PC-3 (cell line): ENCODE data around the gene WDR48. TPM values are rescaled to one million over a fixed set of nuclear protein-coding genes. Genes with fewer than 3 reads are reported as not detected.
A peak's percentile ranks its signal among the peaks of the same experiment; 100 is the strongest.

Experiments
- ATAC-seq: fragments of 200-7000 bp; cut with Tn5 transposase; 2 replicates; pipeline ENCODE4 v1.9.1; 2020; ENCODE audit warnings: mild to moderate bottlenecking, moderate library complexity
- BruUV-seq: library from RNA; stranded (reverse); fragments of 400-500 nt; replicated peaks from 2 replicates; lab custom pipeline; 2021; lab: Mats Ljungman, UMichigan
- CTCF ChIA-PET: fragments of 300-600 bp; sonication (Branson Sonifier 250); formaldehyde crosslinking; loops from one replicate; lab custom pipeline; 2022; ENCODE audit warnings: antibody characterized with exemption; lab: Charles Lee
- POLR2A ChIA-PET: fragments of 300-600 bp; sonication (Branson Sonifier 250); formaldehyde crosslinking; loops from one replicate; lab custom pipeline; 2022; ENCODE audit warnings: antibody characterized with exemption; ENCODE audit not compliant: unreplicated experiment; lab: Charles Lee
- DNase-seq: peaks from one replicate; pipeline ENCODE4 v3.0.0-alpha.2; 2015
- H2AFZ ChIP-seq: fragments of 300-600 bp; sonication (generic); 2 replicates; pipeline ENCODE4 v1.6.0; 2016; ENCODE audit warnings: antibody characterized with exemption, low read length
- H3F3A ChIP-seq: fragments of 300-600 bp; sonication (generic); one replicate; pipeline ENCODE4 v1.6.0; 2017; ENCODE audit warnings: antibody characterized with exemption, low read length, control low read depth, mild to moderate bottlenecking; ENCODE audit not compliant: unreplicated experiment
- H3K27ac ChIP-seq: fragments of 300-600 bp; sonication (generic); 2 replicates; pipeline ENCODE4 v1.5.1; 2016; ENCODE audit warnings: mild to moderate bottlenecking, low read length
- H3K27me3 ChIP-seq: fragments of 300-600 bp; sonication (generic); 2 replicates; pipeline ENCODE4 v1.6.1; 2016; ENCODE audit warnings: low read length, mixed read lengths
- H3K36me3 ChIP-seq: fragments of 300-600 bp; sonication (generic); 2 replicates; pipeline ENCODE4 v1.6.1; 2016; ENCODE audit warnings: low read depth, mixed run types, low read length, mixed read lengths
- H3K4me1 ChIP-seq: fragments of 300-600 bp; sonication (generic); 2 replicates; pipeline ENCODE4 v1.5.1; 2016; ENCODE audit warnings: low read length; ENCODE audit not compliant: insufficient read depth
- H3K4me2 ChIP-seq: fragments of 300-600 bp; sonication (generic); 2 replicates; pipeline ENCODE4 v1.6.0; 2016; ENCODE audit warnings: low read length
- H3K4me3 ChIP-seq: fragments of 300-600 bp; sonication (generic); 2 replicates; pipeline ENCODE4 v1.5.1; 2016; ENCODE audit warnings: mild to moderate bottlenecking, low read length, mixed read lengths
- H3K79me2 ChIP-seq: fragments of 300-600 bp; sonication (generic); 2 replicates; pipeline ENCODE4 v1.6.1; 2017; ENCODE audit warnings: low read length, mixed read lengths
- H3K9ac ChIP-seq: fragments of 300-600 bp; sonication (generic); 2 replicates; pipeline ENCODE4 v1.6.0; 2016; ENCODE audit warnings: mild to moderate bottlenecking, low read length
- H3K9me2 ChIP-seq: fragments of 300-600 bp; sonication (generic); replicated peaks from 2 replicates; pipeline ENCODE4 v1.6.1; 2016; ENCODE audit warnings: mixed run types, low read length, mixed read lengths
- H3K9me3 ChIP-seq: fragments of 300-600 bp; sonication (generic); 2 replicates; pipeline ENCODE4 v1.6.1; 2016; ENCODE audit warnings: low read length, mixed read lengths
- H4K20me1 ChIP-seq: fragments of 300-600 bp; sonication (generic); 2 replicates; pipeline ENCODE4 v1.6.1; 2016; ENCODE audit warnings: low read length, mixed read lengths
- EZH2 ChIP-seq: fragments of 300-600 bp; sonication (generic); IDR thresholded peaks from one replicate; pipeline ENCODE4 v1.6.1; 2017; ENCODE audit warnings: antibody characterized with exemption, mild to moderate bottlenecking, low read length; ENCODE audit not compliant: unreplicated experiment
- EZH2phosphoT487 ChIP-seq: fragments of 300-600 bp; sonication (generic); IDR thresholded peaks from 2 replicates; pipeline ENCODE4 v1.6.1; 2018; ENCODE audit warnings: mild to moderate bottlenecking, antibody characterized with exemption, low read length, borderline replicate concordance
- intact Hi-C: fragments of 100-400 bp; cut with micrococcal nuclease; formaldehyde crosslinking; loops from 2 replicates; pipeline ENCODE4 v1.9.0; 2023
- total RNA-seq: library from RNA; depleted of rRNA; stranded (reverse); fragments of >200 nt; gene quantifications from 2 replicates; pipeline ENCODE4 v1.2.3, GENCODE V29; 2014
- TF ChIP-seq, protein P1 (sequence below): fragments of 300-600 bp; sonication (generic); conservative IDR thresholded peaks from 2 replicates; pipeline ENCODE4 v1.5.1; 2017; ENCODE audit warnings: antibody characterized with exemption, low read depth, mild to moderate bottlenecking, low read length

WDR48 gene
- total RNA-seq, 1 experiment from 2014 or later: 21.0 TPM

DNA sequence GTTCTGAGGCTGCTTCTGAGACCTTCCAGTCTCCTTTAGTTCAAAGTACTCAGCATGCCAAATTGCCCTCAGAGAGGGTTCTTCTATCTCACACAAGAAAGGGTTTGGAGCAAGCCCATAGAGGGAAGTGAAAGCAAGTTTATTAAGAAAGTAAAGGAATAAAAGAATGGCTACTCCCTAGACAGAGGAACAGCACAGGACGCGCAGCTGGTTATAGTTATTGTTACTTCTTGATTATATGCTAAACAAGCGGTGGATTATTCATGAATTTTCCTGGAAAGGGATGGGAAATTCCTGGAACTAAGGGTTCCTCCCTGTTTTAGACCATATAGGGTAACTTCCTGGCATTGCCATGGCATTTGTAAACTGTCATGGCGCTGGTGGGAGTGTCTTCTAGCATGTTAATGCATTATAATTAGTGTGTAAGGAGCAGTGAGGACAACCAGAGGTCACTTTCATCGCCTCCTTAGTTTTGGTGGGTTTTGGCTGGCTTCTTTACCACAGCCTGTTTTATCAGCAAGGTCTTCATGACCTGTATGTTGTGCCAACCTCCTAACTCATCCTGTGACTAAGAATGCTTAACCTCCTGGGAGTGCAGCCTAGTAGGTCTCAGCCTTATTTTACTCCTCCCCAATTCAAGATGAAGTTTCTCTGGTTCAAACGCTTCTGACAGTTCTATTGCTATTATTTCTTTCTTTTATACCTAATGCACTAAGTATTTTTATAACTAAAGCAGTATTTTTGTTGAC, 26.4 kb upstream of the WDR48 start:
- Histone ChIP-seq H3K4me2 (no peak overlapping the region), H3K9me3 (no peaks in the 10 kb centered on the region), H4K20me1 (no peaks in the 10 kb centered on the region), H3K9ac (no peak overlapping the region), H3K27ac (no peak overlapping the region), H3K4me3 (no peak overlapping the region), H3K36me3 (no peaks in the 10 kb centered on the region), H3F3A (no peaks in the 10 kb centered on the region), H3K9me2 (no peaks in the 10 kb centered on the region), H2AFZ (no peak overlapping the region), H3K79me2 (no peaks in the 10 kb centered on the region), H3K27me3 (peaks cover 46% of the 10 kb centered on the region), H3K4me1 (no peaks in the 10 kb centered on the region)
- peak; percentile 13 for DNase-seq
- TF ChIP-seq EZH2phosphoT487 (no peak), EZH2 (no peak)
- TF ChIP-seq, protein P1, sequence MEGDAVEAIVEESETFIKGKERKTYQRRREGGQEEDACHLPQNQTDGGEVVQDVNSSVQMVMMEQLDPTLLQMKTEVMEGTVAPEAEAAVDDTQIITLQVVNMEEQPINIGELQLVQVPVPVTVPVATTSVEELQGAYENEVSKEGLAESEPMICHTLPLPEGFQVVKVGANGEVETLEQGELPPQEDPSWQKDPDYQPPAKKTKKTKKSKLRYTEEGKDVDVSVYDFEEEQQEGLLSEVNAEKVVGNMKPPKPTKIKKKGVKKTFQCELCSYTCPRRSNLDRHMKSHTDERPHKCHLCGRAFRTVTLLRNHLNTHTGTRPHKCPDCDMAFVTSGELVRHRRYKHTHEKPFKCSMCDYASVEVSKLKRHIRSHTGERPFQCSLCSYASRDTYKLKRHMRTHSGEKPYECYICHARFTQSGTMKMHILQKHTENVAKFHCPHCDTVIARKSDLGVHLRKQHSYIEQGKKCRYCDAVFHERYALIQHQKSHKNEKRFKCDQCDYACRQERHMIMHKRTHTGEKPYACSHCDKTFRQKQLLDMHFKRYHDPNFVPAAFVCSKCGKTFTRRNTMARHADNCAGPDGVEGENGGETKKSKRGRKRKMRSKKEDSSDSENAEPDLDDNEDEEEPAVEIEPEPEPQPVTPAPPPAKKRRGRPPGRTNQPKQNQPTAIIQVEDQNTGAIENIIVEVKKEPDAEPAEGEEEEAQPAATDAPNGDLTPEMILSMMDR: no peak
- intact Hi-C loops: no loop called here
- ChIA-PET CTCF (no interaction called here), POLR2A (no interaction called here)
- ATAC-seq: no peak
- BruUV-seq: no TSS peak

DNA sequence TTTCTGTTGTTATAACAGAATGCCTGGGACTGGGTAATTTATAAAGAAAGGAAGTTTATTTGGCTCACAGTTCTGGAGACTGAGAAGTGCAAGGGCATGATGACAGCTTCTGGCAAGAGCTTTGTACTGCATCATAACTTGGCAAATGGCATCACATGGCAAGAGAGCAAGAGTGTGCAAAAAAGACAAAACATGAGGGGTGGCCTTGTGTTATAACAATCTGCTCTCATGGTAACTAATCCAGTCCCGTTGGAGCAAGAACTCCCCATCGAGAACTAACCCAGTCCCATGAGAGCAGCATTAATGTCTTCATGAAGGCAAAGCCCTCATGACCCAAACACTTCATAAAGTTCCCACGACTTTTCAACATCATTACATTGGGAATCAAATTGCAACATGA, 23.3 kb upstream of the WDR48 start:
- no peak for ATAC-seq
- Histone ChIP-seq H4K20me1 (no peaks in the 10 kb centered on the region), H3K27me3 (peaks cover 44% of the 10 kb centered on the region), H3K4me1 (no peaks in the 10 kb centered on the region), H3K9me2 (no peaks in the 10 kb centered on the region), H3K9me3 (no peaks in the 10 kb centered on the region), H3K4me3 (no peak overlapping the region), H3K36me3 (no peaks in the 10 kb centered on the region), H3K27ac (no peak overlapping the region), H3K9ac (no peak overlapping the region), H2AFZ (no peak overlapping the region), H3F3A (no peaks in the 10 kb centered on the region), H3K4me2 (no peak overlapping the region), H3K79me2 (no peaks in the 10 kb centered on the region)
- CTCF ChIA-PET: no interaction called here
- POLR2A ChIA-PET: no interaction called here
- no TSS peak for BruUV-seq
- intact Hi-C loops: no loop called here
- TF ChIP-seq EZH2phosphoT487 (no peak), EZH2 (no peak)
- TF ChIP-seq, protein P1: no peak
- DNase-seq: no peak

DNA sequence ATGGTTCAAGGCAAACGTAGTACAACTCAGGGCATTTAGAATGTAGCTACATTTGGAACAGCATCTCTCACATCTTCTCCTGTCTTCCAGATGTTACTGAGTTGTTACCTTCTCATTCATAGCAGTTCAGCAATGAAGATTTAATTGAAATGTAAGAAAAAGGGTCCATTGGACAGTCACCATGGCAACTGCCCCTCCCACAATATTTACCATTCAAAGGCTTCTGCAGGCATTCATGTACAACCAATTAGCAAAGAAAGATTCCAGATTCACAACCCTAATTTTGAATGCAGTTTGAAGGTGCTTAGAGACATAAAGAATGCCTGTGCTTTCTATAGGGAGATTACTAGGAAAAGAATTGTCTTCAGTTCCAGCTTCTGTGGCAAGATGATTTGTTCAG, 22.3 kb upstream of the WDR48 start:
- CTCF ChIA-PET: no interaction called here
- POLR2A ChIA-PET: no interaction called here
- Histone ChIP-seq H3K4me2 (no peak overlapping the region), H3K9ac (no peak overlapping the region), H4K20me1 (no peaks in the 10 kb centered on the region), H3F3A (no peaks in the 10 kb centered on the region), H3K36me3 (no peaks in the 10 kb centered on the region), H3K27ac (no peak overlapping the region), H2AFZ (no peak overlapping the region), H3K4me1 (no peaks in the 10 kb centered on the region), H3K79me2 (no peaks in the 10 kb centered on the region), H3K27me3 (peaks cover 44% of the 10 kb centered on the region), H3K4me3 (no peak overlapping the region), H3K9me3 (0 out of 2 replicates have a peak, but pooled peaks cover 4% of the 10 kb centered on the region), H3K9me2 (no peaks in the 10 kb centered on the region)
- BruUV-seq: no TSS peak
- ATAC-seq (no peak), DNase-seq (no peak)
- intact Hi-C loops: no loop called here
- TF ChIP-seq EZH2 (no peak), EZH2phosphoT487 (no peak)
- TF ChIP-seq, protein P1: no peak
